Prostate gland (tissue), 2 donors: ENCODE measurements around the gene RND3. TPM values are rescaled to one million over a fixed set of nuclear protein-coding genes. Genes with fewer than 3 reads are reported as not detected.

Source experiments
- DNase-seq: peaks from one replicate; pipeline ENCODE4 v3.0.0-alpha.2; 2019; ENCODE audit warnings: low spot score
- H3K27ac ChIP-seq, 2 donors: fragments of 200-600 bp; sonication (generic); 2 replicates each; pipeline ENCODE4 v1.5.1; 2017 to 2019
- H3K27me3 ChIP-seq: fragments of 200-600 bp; sonication (generic); replicated peaks from 2 replicates; pipeline ENCODE4 v1.5.1; 2019; ENCODE audit not compliant: insufficient read depth
- H3K36me3 ChIP-seq, 2 donors: fragments of 200-600 bp; sonication (generic); 1 replicate in 1 of 2; 2 replicates in 1 of 2; pipeline versions ENCODE4 v1.5.1 to v1.8.1; 2017 to 2019
- H3K4me1 ChIP-seq: fragments of 200-600 bp; sonication (generic); replicated peaks from 2 replicates; pipeline ENCODE4 v1.5.1; 2019
- H3K4me3 ChIP-seq, 2 donors: fragments of 200-600 bp; sonication (generic); 2 replicates each; pipeline ENCODE4 v1.5.1; 2017 to 2019
- H3K9me3 ChIP-seq: fragments of 200-600 bp; sonication (generic); 2 replicates; pipeline ENCODE4 v1.5.1; 2017
- CTCF ChIP-seq, 4 experiments: fragments of 200-600 bp in 2 of 4; fragments of 450-650 bp in 2 of 4; sonication (generic) in 2 of 4; IDR thresholded peaks; 1 replicate in 3 of 4; 2 replicates in 1 of 4; pipeline ENCODE4 v1.5.1; 2016 to 2019; ENCODE audit warnings: antibody characterized with exemption in 4 of 4, mild to moderate bottlenecking in 2 of 4, moderate library complexity in 2 of 4
- POLR2A ChIP-seq: fragments of 450-650 bp; IDR thresholded peaks from one replicate; pipeline ENCODE4 v1.6.1; 2016; ENCODE audit warnings: antibody characterized with exemption, mild to moderate bottlenecking
- POLR2AphosphoS5 ChIP-seq: sonication (generic); formaldehyde crosslinking; IDR thresholded peaks from one replicate; pipeline ENCODE4 v1.6.1; 2017; ENCODE audit warnings: antibody characterized with exemption
- WGBS: methylation state at CpG from one replicate; pipeline ENCODE4 v1.1.5; 2018; 5-methylcytosine and 5-hydroxymethylcytosine counted together
- intact Hi-C: fragments of 100-400 bp; cut with DNase I; formaldehyde crosslinking; loops from one replicate; pipeline ENCODE4 v1.14.2; 2022
- total RNA-seq, 2 donors: library from RNA; depleted of rRNA; stranded (reverse); fragments of >200 nt; gene quantifications; one replicate each; pipeline ENCODE4 v1.1.0, GENCODE V29; 2016

Gene RND3
- total RNA-seq, 2 donors from 2014 or later = 26.2 to 54.7 TPM

- no peaks in the 10 kb centered on the region for H3K36me3 ChIP-seq
- H3K4me1 ChIP-seq = no peaks in the 10 kb centered on the region
- no peak for DNase-seq
- TF ChIP-seq POLR2A (no peak), CTCF (IDR thresholded peaks at IDR 0.05) (no peak), POLR2AphosphoS5 (no peak)
- H3K27ac ChIP-seq = peak overlapping the region; percentile 86 to 89
- intact Hi-C loops = loop anchor here (10.0 kb wide), 3 partner anchors 139 to 751 kb away; no protein-coding TSS in a partner anchor
- 22% methylated on average over 3 of the region's 3 CpGs for WGBS
- no peaks in the 10 kb centered on the region for H3K27me3 ChIP-seq
- H3K9me3 ChIP-seq = no peaks in the 10 kb centered on the region
- H3K4me3 ChIP-seq = peak overlapping the region; percentile 53 to 61
These were observed 3.5 kb downstream of the RND3 start for GRCh38 chr2:150484006-150484405.

DNA sequence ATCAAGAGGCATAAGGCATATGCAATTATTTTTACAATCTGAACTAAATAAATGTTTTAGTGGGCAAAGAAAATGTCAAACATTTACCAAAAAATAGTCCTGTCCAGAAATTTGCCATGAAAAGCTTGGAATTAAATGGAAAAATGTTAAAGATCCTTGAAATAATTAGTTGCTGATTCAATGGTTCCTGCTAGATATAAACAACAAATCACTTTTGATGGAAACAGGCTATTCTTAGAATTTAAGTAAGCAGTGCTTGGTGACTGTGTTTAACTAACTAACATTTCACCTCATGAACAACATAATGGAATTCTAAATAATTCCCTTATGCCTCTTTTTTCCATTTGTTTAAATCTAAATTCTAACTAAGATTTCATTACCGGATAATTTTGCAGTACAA lies 3.9 kb downstream of the RND3 start:
- intact Hi-C loops = loop anchor here (10.0 kb wide), 3 partner anchors 139 to 751 kb away; no protein-coding TSS in a partner anchor
- H3K4me1 ChIP-seq = no peaks in the 10 kb centered on the region
- no peaks in the 10 kb centered on the region for H3K36me3 ChIP-seq
- no peak overlapping the region for H3K4me3 ChIP-seq
- no peaks in the 10 kb centered on the region for H3K27me3 ChIP-seq
- TF ChIP-seq CTCF (IDR thresholded peaks at IDR 0.05) (no peak), POLR2A (no peak), POLR2AphosphoS5 (no peak)
- no peaks in the 10 kb centered on the region for H3K9me3 ChIP-seq
- 64% methylated on average over 1 of the region's 1 CpG for WGBS
- no peak for DNase-seq
- peak overlapping the region in 1 of 2 donors; percentile 14 for H3K27ac ChIP-seq

GRCh38 chr2:150482667-150483400 lies 4.6 kb downstream of the RND3 start:
- H3K9me3 ChIP-seq = no peaks in the 10 kb centered on the region
- H3K4me3 ChIP-seq = no peak overlapping the region
- TF ChIP-seq POLR2AphosphoS5 = no peak
- no peaks in the 10 kb centered on the region for H3K27me3 ChIP-seq
- intact Hi-C loops = loop anchor here (10.0 kb wide), 3 partner anchors 138 to 752 kb away; no protein-coding TSS in a partner anchor
- no peaks in the 10 kb centered on the region for H3K36me3 ChIP-seq
- DNase-seq = no peak
- WGBS = 43% methylated on average over 6 of the region's 6 CpGs
- H3K4me1 ChIP-seq = no peaks in the 10 kb centered on the region
- H3K27ac ChIP-seq = peak overlapping the region in 1 of 2 donors; percentile 14

DNA sequence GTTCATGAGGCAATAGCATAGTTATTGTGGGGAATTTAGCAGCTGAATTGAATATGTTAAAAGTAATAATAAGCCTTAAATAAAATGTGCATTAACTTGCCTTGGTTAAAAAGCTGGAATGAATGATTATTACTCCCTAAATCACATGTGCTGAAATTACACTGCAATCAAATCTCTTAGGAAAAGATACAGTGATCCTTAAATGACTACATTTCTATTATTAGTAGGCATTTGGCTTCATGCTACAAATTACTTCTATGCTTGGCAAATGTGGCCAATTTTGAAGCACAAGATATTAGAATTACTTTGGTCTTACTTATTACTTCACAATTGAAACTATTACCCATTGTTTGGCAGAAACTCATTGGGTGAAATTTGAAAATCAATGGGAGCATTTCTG lies 5.4 kb downstream of the RND3 start:
- intact Hi-C loops = loop anchor here (10.0 kb wide), 3 partner anchors 137 to 753 kb away; no protein-coding TSS in a partner anchor
- H3K9me3 ChIP-seq = no peaks in the 10 kb centered on the region
- H3K4me3 ChIP-seq = no peak overlapping the region
- H3K4me1 ChIP-seq = no peaks in the 10 kb centered on the region
- TF ChIP-seq POLR2AphosphoS5 (no peak), CTCF (IDR thresholded peaks at IDR 0.05) (no peak), POLR2A (no peak)
- H3K27ac ChIP-seq = no peak overlapping the region
- H3K36me3 ChIP-seq = no peaks in the 10 kb centered on the region
- no peak for DNase-seq
- no peaks in the 10 kb centered on the region for H3K27me3 ChIP-seq

GRCh38 chr2:150480971-150481830 lies 6.3 kb downstream of the RND3 start:
- Histone ChIP-seq H3K4me1 (no peaks in the 10 kb centered on the region), H3K9me3 (no peaks in the 10 kb centered on the region), H3K4me3 (no peak overlapping the region), H3K36me3 (no peaks in the 10 kb centered on the region), H3K27ac (no peak overlapping the region), H3K27me3 (no peaks in the 10 kb centered on the region)
- intact Hi-C loops = loop anchor here (10.0 kb wide), 3 partner anchors 136 to 754 kb away; no protein-coding TSS in a partner anchor
- TF ChIP-seq POLR2A = no peak
- no peak for TF ChIP-seq POLR2AphosphoS5
- TF ChIP-seq CTCF (IDR thresholded peaks at IDR 0.05) = no peak
- WGBS = 77% methylated on average over 6 of the region's 6 CpGs
- DNase-seq = no peak
